Keratinocyte (primary cell): ENCODE data around the gene SENP1. TPM values are rescaled to one million over a fixed set of nuclear protein-coding genes. Genes with fewer than 3 reads are reported as not detected.

Source experiments
- DNase-seq: peaks from one replicate; pipeline ENCODE4 v3.0.0-alpha.2; 2011; ENCODE audit warnings: low read depth, missing footprints, low spot score
- FAIRE-seq: peaks from 2 replicates; lab custom pipeline; 2011; peaks lifted over from hg19 to GRCh38; lab: Jason Lieb, UNC
- H2AFZ ChIP-seq: 2 replicates; pipeline ENCODE4 v1.6.0; 2012; ENCODE audit warnings: low read length, control low read depth, inconsistent platforms; ENCODE audit not compliant: control insufficient read depth
- H3K27ac ChIP-seq: 2 replicates; pipeline ENCODE4 v1.5.1; 2011; ENCODE audit warnings: low read length; ENCODE audit not compliant: control insufficient read depth, insufficient read depth
- H3K27me3 ChIP-seq: 3 replicates; pipeline ENCODE4 v1.6.0; 2011; ENCODE audit warnings: low read length; ENCODE audit not compliant: control insufficient read depth, insufficient read depth; ENCODE audit errors: extremely low read depth
- H3K36me3 ChIP-seq, 2 experiments: 2 replicates in 1 of 2; 3 replicates in 1 of 2; pipeline ENCODE4 v1.5.1; 2011; ENCODE audit warnings: low read length in 2 of 2, mild to moderate bottlenecking in 1 of 2; ENCODE audit not compliant: control insufficient read depth in 2 of 2, insufficient read depth in 2 of 2; ENCODE audit errors: extremely low read depth in 1 of 2
- H3K4me1 ChIP-seq: 3 replicates; pipeline ENCODE4 v1.5.1; 2011; ENCODE audit warnings: low read length; ENCODE audit not compliant: control insufficient read depth, insufficient read depth; ENCODE audit errors: extremely low read depth
- H3K4me2 ChIP-seq: 3 replicates; pipeline ENCODE4 v1.6.0; 2011; ENCODE audit warnings: low read depth, low read length; ENCODE audit not compliant: control insufficient read depth, insufficient read depth; ENCODE audit errors: extremely low read depth
- H3K4me3 ChIP-seq, 3 experiments: fragments of 200-600 bp in 1 of 3; sonication (generic) in 1 of 3; 2 replicates in 2 of 3; 3 replicates in 1 of 3; pipeline ENCODE4 v1.5.1; 2011 to 2016; ENCODE audit warnings: low read length in 3 of 3, mild to moderate bottlenecking in 3 of 3, control low read depth in 2 of 3, inconsistent platforms in 1 of 3, low read depth in 1 of 3, mixed read lengths in 1 of 3, mixed run types in 1 of 3, moderate library complexity in 1 of 3; ENCODE audit not compliant: control insufficient read depth in 2 of 3, insufficient read depth in 2 of 3; ENCODE audit errors: extremely low read depth in 1 of 3
- H3K79me2 ChIP-seq: 2 replicates; pipeline ENCODE4 v1.6.0; 2012; ENCODE audit warnings: low read length; ENCODE audit not compliant: control insufficient read depth, insufficient read depth
- H3K9ac ChIP-seq: 3 replicates; pipeline ENCODE4 v1.6.0; 2011; ENCODE audit warnings: low read length; ENCODE audit not compliant: control insufficient read depth, insufficient read depth; ENCODE audit errors: extremely low read depth
- H3K9me1 ChIP-seq: 3 replicates; pipeline ENCODE4 v1.6.0; 2011; ENCODE audit warnings: low read length; ENCODE audit not compliant: control insufficient read depth, insufficient read depth; ENCODE audit errors: extremely low read depth
- H3K9me3 ChIP-seq: 2 replicates; pipeline ENCODE4 v1.5.1; 2012; ENCODE audit warnings: low read depth, low read length; ENCODE audit not compliant: control insufficient read depth
- H4K20me1 ChIP-seq: 3 replicates; pipeline ENCODE4 v1.6.0; 2011; ENCODE audit warnings: low read length; ENCODE audit not compliant: control insufficient read depth, insufficient read depth; ENCODE audit errors: extremely low read depth
- CTCF ChIP-seq, 3 experiments: IDR thresholded peaks in 1 of 3; conservative IDR thresholded peaks in 1 of 3; optimal IDR thresholded peaks in 1 of 3; 2 replicates in 2 of 3; 3 replicates in 1 of 3; pipeline versions ENCODE3 to v1.5.1; 2011; ENCODE audit warnings: low read length in 3 of 3, mild to moderate bottlenecking in 3 of 3, moderate library complexity in 2 of 3, control low read depth in 1 of 3, inconsistent platforms in 1 of 3; ENCODE audit not compliant: insufficient read depth in 2 of 3; ENCODE audit errors: extremely low read depth in 1 of 3
- EZH2 ChIP-seq: IDR thresholded peaks from one replicate; pipeline ENCODE4 v1.6.1; 2012; ENCODE audit warnings: inconsistent platforms, mild to moderate bottlenecking, low read length, moderate library complexity
- dilution Hi-C: fragments of 300-500 bp; cut with MboI; formaldehyde crosslinking; loops from one replicate; pipeline ENCODE4 v1.7.0; 2020; ENCODE audit warnings: low sequenced_read_pairs; ENCODE audit not compliant: extremely low pct_ligation_motif_present
- polyA plus RNA-seq, 5 experiments: library from polyadenylated mRNA; depleted of rRNA in 3 of 5; stranded (reverse) in 3 of 5; stranded (forward) in 1 of 5; unstranded in 1 of 5; fragments of >200 nt; gene quantifications; 1 replicate in 1 of 5; 2 replicates in 3 of 5; 3 replicates in 1 of 5; pipeline versions ENCODE4 v1.2.1 to v1.2.3, GENCODE V29; 2011 to 2012; ENCODE audit warnings: missing spikeins in 2 of 5, low read depth in 1 of 5, low replicate concordance in 1 of 5

Gene SENP1
- polyA plus RNA-seq, 1 donor (not counting 4 experiments of a cell fraction or from before 2014, with no cell fraction given) = 15.4 TPM

GRCh38 chr12:48030173-48030650 is 75.7 kb downstream of the SENP1 start:
- Histone ChIP-seq H3K9ac (no peak overlapping the region), H3K27ac (no peak overlapping the region), H3K9me3 (no peaks in the 10 kb centered on the region), H3K4me3 (no peak overlapping the region), H3K9me1 (no peaks in the 10 kb centered on the region), H3K36me3 (no peaks in the 10 kb centered on the region), H3K4me2 (no peak overlapping the region), H3K79me2 (no peaks in the 10 kb centered on the region), H2AFZ (no peak overlapping the region), H4K20me1 (no peaks in the 10 kb centered on the region), H3K4me1 (peaks cover 3% of the 10 kb centered on the region), H3K27me3 (no peaks in the 10 kb centered on the region)
- dilution Hi-C loops = no loop called here
- no peak for DNase-seq
- TF ChIP-seq EZH2 = no peak
- no peak for TF ChIP-seq CTCF (optimal IDR thresholded peaks at IDR 0.05 in 1 of 3, IDR thresholded peaks at IDR 0.05 in 1 of 3, conservative IDR thresholded peaks at IDR 0.05 in 1 of 3; ENCODE audit: extremely low read depth in 1 of 3, insufficient read depth in 2 of 3, low read length in 3 of 3)
- no peak for FAIRE-seq

- H3K4me3 ChIP-seq = no peak overlapping the region
Observed at GRCh38 chr12:48029491-48030172, 76.2 kb downstream of the SENP1 start.

More at GRCh38 chr12:48029491-48030172, 76.2 kb downstream of the SENP1 start:
- no peak for TF ChIP-seq CTCF (optimal IDR thresholded peaks at IDR 0.05 in 1 of 3, IDR thresholded peaks at IDR 0.05 in 1 of 3, conservative IDR thresholded peaks at IDR 0.05 in 1 of 3; ENCODE audit: extremely low read depth in 1 of 3, insufficient read depth in 2 of 3, low read length in 3 of 3)
- no peak for TF ChIP-seq EZH2
- Histone ChIP-seq H3K9ac (no peak overlapping the region), H2AFZ (no peak overlapping the region), H3K36me3 (no peaks in the 10 kb centered on the region), H3K27me3 (no peaks in the 10 kb centered on the region), H3K79me2 (no peaks in the 10 kb centered on the region), H3K9me3 (no peaks in the 10 kb centered on the region), H4K20me1 (no peaks in the 10 kb centered on the region), H3K4me2 (no peak overlapping the region), H3K4me1 (peaks cover 3% of the 10 kb centered on the region), H3K9me1 (no peaks in the 10 kb centered on the region), H3K27ac (no peak overlapping the region)
- FAIRE-seq (no peak), DNase-seq (no peak)
- dilution Hi-C loops = no loop called here
